Measurements from ENCODE around the gene MTHFD1. TPM values are rescaled to one million over a fixed set of nuclear protein-coding genes. Genes with fewer than 3 reads are reported as not detected.

Gene MTHFD1
- total and polyA plus RNA-seq, 10 donors, result 17.6 to 65.9 (median 29.7) TPM

- WGBS, 5 donors, result 94 to 100% (median 97%) methylated on average over 1 of the region's 1 CpG
- no peak for DNase-seq
- intact Hi-C loops (cut with DNase I; ENCODE audit: low total_unique reads), result no loop called here
These were observed 33.9 kb downstream of the MTHFD1 start for GRCh38 chr14:64422005-64422404.

DNA sequence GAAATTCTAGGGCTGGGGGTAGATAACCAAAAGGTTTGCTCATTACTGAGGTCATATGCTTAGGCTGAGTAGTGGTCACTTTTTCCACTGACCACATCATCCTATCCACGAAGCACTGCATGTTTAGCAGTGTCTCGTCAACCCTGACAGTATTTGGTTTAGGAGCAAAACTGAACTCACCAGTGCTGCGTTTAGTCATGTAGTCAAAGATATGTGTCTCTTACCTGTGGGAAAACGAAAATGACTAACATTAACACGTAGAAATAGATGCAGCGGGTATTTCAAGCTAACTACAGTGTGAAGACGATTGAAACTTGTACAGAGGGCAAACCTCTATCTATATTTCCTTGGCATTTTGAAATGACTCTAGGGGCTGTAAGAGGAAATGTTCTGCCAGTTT lies 34.6 kb downstream of the MTHFD1 start:
- TF ChIP-seq POLR2A (IDR thresholded peaks at IDR 0.05) (no peak), CTCF (IDR thresholded peaks at IDR 0.05 in 8 of 11, conservative IDR thresholded peaks at IDR 0.05 in 3 of 11) (no peak), POLR2AphosphoS5 (IDR thresholded peaks at IDR 0.05) (no peak)
- Histone ChIP-seq H3K27me3 (replicated peaks in 1 of 7) (no peaks in the 10 kb centered on the region), H3K27ac (no peak overlapping the region), H3K9me3 (no peaks in the 10 kb centered on the region), H3K36me3 (peaks cover 0 to 100% (median 67%) of the 10 kb centered on the region in 6 donors), H3K4me3 (no peak overlapping the region), H3K4me1 (no peaks in the 10 kb centered on the region)
- intact Hi-C loops (cut with DNase I; ENCODE audit: low total_unique reads), result no loop called here
- DNase-seq, result no peak
- WGBS, 5 donors, result 79 to 93% (median 90%) methylated on average over 7 of the region's 7 CpGs

More at GRCh38 chr14:64422005-64422404, 33.9 kb downstream of the MTHFD1 start:
- Histone ChIP-seq H3K9me3 (no peaks in the 10 kb centered on the region), H3K4me1 (no peaks in the 10 kb centered on the region), H3K4me3 (no peak overlapping the region), H3K27ac (no peak overlapping the region), H3K36me3 (peaks cover 0 to 100% (median 64%) of the 10 kb centered on the region in 6 donors), H3K27me3 (replicated peaks in 1 of 7) (no peaks in the 10 kb centered on the region)
- TF ChIP-seq POLR2A (IDR thresholded peaks at IDR 0.05), result no peak
- no peak for TF ChIP-seq CTCF (IDR thresholded peaks at IDR 0.05 in 8 of 11, conservative IDR thresholded peaks at IDR 0.05 in 3 of 11)
- TF ChIP-seq POLR2AphosphoS5 (IDR thresholded peaks at IDR 0.05), result no peak

DNA sequence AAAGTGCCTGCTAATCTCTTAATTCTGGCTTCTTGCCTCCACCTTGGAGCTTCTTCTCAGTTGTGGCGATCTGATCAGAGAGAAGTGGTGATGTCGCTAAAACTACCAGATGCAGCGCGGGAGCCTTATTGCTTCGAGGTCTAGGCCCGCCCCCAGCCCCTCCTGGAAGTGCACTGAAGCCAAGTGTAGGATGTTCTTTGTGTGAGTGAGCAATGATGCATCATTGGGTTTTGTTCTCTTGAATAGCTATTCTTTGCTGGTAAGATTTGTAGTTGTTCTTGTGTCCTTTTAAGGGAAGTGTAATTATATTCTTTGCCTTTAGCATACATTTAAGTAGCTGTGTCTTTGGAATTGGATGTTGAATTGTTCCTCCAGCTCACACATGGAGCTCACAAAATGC lies 35.8 kb downstream of the MTHFD1 start:
- 85 to 99% (median 96%) methylated on average over 6 of the region's 6 CpGs for WGBS, 5 donors
- Histone ChIP-seq H3K9me3 (no peaks in the 10 kb centered on the region), H3K36me3 (peaks cover 0 to 100% (median 67%) of the 10 kb centered on the region in 6 donors), H3K4me1 (no peaks in the 10 kb centered on the region), H3K27me3 (replicated peaks in 1 of 7) (no peaks in the 10 kb centered on the region), H3K4me3 (no peak overlapping the region), H3K27ac (no peak overlapping the region)
- TF ChIP-seq POLR2AphosphoS5 (IDR thresholded peaks at IDR 0.05) (no peak), CTCF (IDR thresholded peaks at IDR 0.05 in 8 of 11, conservative IDR thresholded peaks at IDR 0.05 in 3 of 11) (no peak), POLR2A (IDR thresholded peaks at IDR 0.05) (no peak)
- intact Hi-C loops (cut with DNase I; ENCODE audit: low total_unique reads), result no loop called here
- no peak for DNase-seq

GRCh38 chr14:64434528-64434927 lies 46.4 kb downstream of the MTHFD1 start:
- Histone ChIP-seq H3K9me3 (no peaks in the 10 kb centered on the region), H3K4me3 (no peak overlapping the region), H3K27ac (no peak overlapping the region), H3K4me1 (no peaks in the 10 kb centered on the region), H3K36me3 (peaks cover 0 to 94% (median 59%) of the 10 kb centered on the region in 6 donors), H3K27me3 (replicated peaks in 1 of 7) (no peaks in the 10 kb centered on the region)
- no peak for TF ChIP-seq POLR2A (IDR thresholded peaks at IDR 0.05)
- TF ChIP-seq POLR2AphosphoS5 (IDR thresholded peaks at IDR 0.05), result no peak
- TF ChIP-seq CTCF (IDR thresholded peaks at IDR 0.05 in 8 of 11, conservative IDR thresholded peaks at IDR 0.05 in 3 of 11), result no peak
- DNase-seq, result no peak
- intact Hi-C loops (cut with DNase I; ENCODE audit: low total_unique reads), result loop anchor here (5.0 kb wide), 1 partner anchor 43 kb away; no protein-coding TSS in a partner anchor
- WGBS, 5 donors, result 87 to 93% (median 90%) methylated on average over 3 of the region's 3 CpGs

Data from spleen (tissue), 11 donors.